Trophoblast cell (in vitro differentiated cells and primary cell): ENCODE data around the gene ZNF264.
A peak's percentile ranks its signal among the peaks of the same experiment; 100 is the strongest.

Experiments
- DNase-seq, 2 donors: peaks; one replicate each; pipeline ENCODE4 v3.0.0-alpha.2; 2016
- H2AFZ ChIP-seq: 2 replicates; pipeline ENCODE4 v1.6.1; 2013; ENCODE audit warnings: low read length, moderate library complexity, mild to moderate bottlenecking; ENCODE audit not compliant: insufficient read depth, poor library complexity
- H2AK5ac ChIP-seq: 2 replicates; pipeline ENCODE4 v1.6.1; 2013; ENCODE audit warnings: mild to moderate bottlenecking, low read length
- H2BK120ac ChIP-seq: 2 replicates; pipeline ENCODE4 v1.6.1; 2013; ENCODE audit warnings: low read length, mild to moderate bottlenecking, moderate library complexity; ENCODE audit not compliant: insufficient read depth, poor library complexity
- H2BK12ac ChIP-seq: 2 replicates; pipeline ENCODE4 v1.6.1; 2013; ENCODE audit warnings: mild to moderate bottlenecking, low read length, moderate library complexity
- H2BK5ac ChIP-seq: 2 replicates; pipeline ENCODE4 v1.6.1; 2013; ENCODE audit warnings: low read length, low read depth, moderate library complexity, mild to moderate bottlenecking; ENCODE audit not compliant: poor library complexity
- H3K14ac ChIP-seq: 2 replicates; pipeline ENCODE4 v1.6.1; 2013; ENCODE audit warnings: mild to moderate bottlenecking, low read length
- H3K18ac ChIP-seq: 2 replicates; pipeline ENCODE4 v1.6.1; 2013; ENCODE audit warnings: mild to moderate bottlenecking, low read length
- H3K23ac ChIP-seq: 2 replicates; pipeline ENCODE4 v1.6.1; 2013; ENCODE audit warnings: low read length
- H3K27ac ChIP-seq: 2 replicates; pipeline ENCODE4 v1.5.1; 2013; ENCODE audit warnings: low read depth, mild to moderate bottlenecking, inconsistent platforms, low read length, moderate library complexity
- H3K27me3 ChIP-seq: 2 replicates; pipeline ENCODE4 v1.6.1; 2013; ENCODE audit warnings: inconsistent platforms, mild to moderate bottlenecking, low read length, moderate library complexity; ENCODE audit not compliant: insufficient read depth
- H3K36me3 ChIP-seq, 2 experiments: 1 replicate in 1 of 2; 2 replicates in 1 of 2; pipeline ENCODE4 v1.6.1; 2013; ENCODE audit warnings: low read length in 2 of 2, mild to moderate bottlenecking in 2 of 2, moderate library complexity in 1 of 2; ENCODE audit not compliant: insufficient read depth in 2 of 2, control insufficient read depth in 1 of 2
- H3K4ac ChIP-seq: 2 replicates; pipeline ENCODE4 v1.6.1; 2013; ENCODE audit warnings: low read depth, mild to moderate bottlenecking, low read length, moderate library complexity
- H3K4me1 ChIP-seq, 2 experiments: 1 replicate in 1 of 2; 2 replicates in 1 of 2; pipeline ENCODE4 v1.6.1; 2013; ENCODE audit warnings: low read length in 2 of 2, mild to moderate bottlenecking in 2 of 2, moderate library complexity in 1 of 2; ENCODE audit not compliant: insufficient read depth in 2 of 2, control insufficient read depth in 1 of 2
- H3K4me2 ChIP-seq: 2 replicates; pipeline ENCODE4 v1.6.1; 2013; ENCODE audit warnings: inconsistent platforms, mild to moderate bottlenecking, low read length, moderate library complexity
- H3K4me3 ChIP-seq: 2 replicates; pipeline ENCODE4 v1.5.1; 2013; ENCODE audit warnings: mild to moderate bottlenecking, low read depth, low read length, inconsistent platforms
- H3K79me1 ChIP-seq: one replicate; pipeline ENCODE4 v1.6.1; 2013; ENCODE audit warnings: low read length
- H3K79me2 ChIP-seq: 2 replicates; pipeline ENCODE4 v1.6.1; 2013; ENCODE audit warnings: low read length, mild to moderate bottlenecking; ENCODE audit not compliant: control insufficient read depth, insufficient read depth, poor library complexity
- H3K9ac ChIP-seq: 2 replicates; pipeline ENCODE4 v1.6.1; 2013; ENCODE audit warnings: mild to moderate bottlenecking, low read length
- H3K9me3 ChIP-seq: 2 replicates; pipeline ENCODE4 v1.6.1; 2013; ENCODE audit warnings: low read depth, mild to moderate bottlenecking, control low read depth, inconsistent platforms, low read length; ENCODE audit not compliant: insufficient read depth
- H4K12ac ChIP-seq: 2 replicates; pipeline ENCODE4 v1.6.1; 2013; ENCODE audit warnings: low read depth, mild to moderate bottlenecking, low read length, moderate library complexity
- H4K8ac ChIP-seq: 2 replicates; pipeline ENCODE4 v1.6.1; 2013; ENCODE audit warnings: low read depth, mild to moderate bottlenecking, low read length, moderate library complexity
- H4K91ac ChIP-seq: one replicate; pipeline ENCODE4 v1.6.1; 2013; ENCODE audit warnings: low read depth, mild to moderate bottlenecking, low read length, moderate library complexity
- WGBS: extraction: QIAGEN DNeasy Blood & Tissue Kit; methylation state at CpG from one replicate; pipeline ENCODE4 v1.1.7; 2013; ENCODE audit warnings: missing lambda C conversion rate; ENCODE audit not compliant: insufficient read length, insufficient coverage; ENCODE audit errors: extremely low coverage; 5-methylcytosine and 5-hydroxymethylcytosine counted together

Gene ZNF264

DNA sequence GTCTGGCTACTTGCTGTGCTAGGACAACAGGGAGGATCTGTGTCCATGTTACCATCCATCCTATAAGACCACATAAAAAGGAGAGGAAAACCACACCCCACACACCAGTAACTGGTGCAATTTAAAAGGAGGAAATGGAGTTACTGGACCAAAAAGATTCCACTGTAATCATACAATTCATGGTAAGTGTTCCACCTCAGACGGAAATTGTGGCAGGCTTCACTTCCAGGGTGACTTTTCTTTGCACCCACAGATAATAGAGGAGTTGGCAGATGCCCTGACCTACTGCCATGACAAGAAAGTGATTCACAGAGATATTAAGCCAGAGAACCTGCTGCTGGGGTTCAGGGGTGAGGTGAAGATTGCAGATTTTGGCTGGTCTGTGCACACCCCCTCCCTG lies 41.9 kb downstream of the ZNF264 start:
- Histone ChIP-seq H3K79me2 (no peaks in the 10 kb centered on the region), H2AFZ (no peak overlapping the region), H3K79me1 (no peaks in the 10 kb centered on the region), H3K4me3 (no peak overlapping the region), H3K4me1 (no peaks in the 10 kb centered on the region), H4K91ac (no peak overlapping the region), H3K4ac (no peak overlapping the region), H3K23ac (no peak overlapping the region), H3K27ac (no peak overlapping the region), H3K36me3 (no peaks in the 10 kb centered on the region), H4K12ac (no peak overlapping the region), H3K4me2 (no peak overlapping the region), H2BK120ac (no peak overlapping the region), H3K14ac (no peak overlapping the region), H4K8ac (no peak overlapping the region), H3K18ac (no peak overlapping the region), H2BK12ac (no peak overlapping the region), H3K9me3 (peaks cover 2% of the 10 kb centered on the region), H2AK5ac (no peak overlapping the region), H3K27me3 (no peaks in the 10 kb centered on the region), H3K9ac (no peak overlapping the region), H2BK5ac (no peak overlapping the region)
- WGBS, result no CpG with 5 or more reads among the region's 1 CpG
- no peak for DNase-seq

DNA sequence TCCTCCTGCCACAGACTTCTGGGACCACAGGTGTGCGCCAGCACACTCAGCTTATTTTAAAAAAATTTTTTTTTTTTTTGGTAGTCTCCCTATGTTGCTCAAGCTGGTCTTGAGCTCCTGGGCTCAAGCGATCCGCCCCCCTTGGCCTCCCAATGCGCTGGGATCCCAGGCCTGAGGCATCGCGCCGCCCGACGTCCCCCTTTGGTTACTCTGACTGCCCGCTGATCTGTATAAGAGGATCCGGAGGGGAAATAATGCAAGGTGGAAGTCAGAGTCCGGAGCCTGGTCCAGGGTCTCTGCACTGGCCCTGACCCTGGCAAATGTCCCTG lies 48.6 kb downstream of the ZNF264 start:
- peak overlapping the region; percentile 67 for H4K91ac ChIP-seq
- WGBS, result no CpG with 5 or more reads among the region's 12 CpGs
- peak overlapping the region; percentile 90 for H3K4me3 ChIP-seq
- peak overlapping the region; percentile 96 for H4K12ac ChIP-seq
- peak overlapping the region; percentile 92 for H4K8ac ChIP-seq
- H3K9me3 ChIP-seq, result peaks cover under 1% of the 10 kb centered on the region
- H2BK120ac ChIP-seq, result peak overlapping the region; percentile 39
- H3K4ac ChIP-seq, result peak overlapping the region; percentile 60
- H2AK5ac ChIP-seq, result peak overlapping the region; percentile 35
- H3K79me1 ChIP-seq, result peaks cover 9% of the 10 kb centered on the region
- peak overlapping the region; percentile 83 for H3K4me2 ChIP-seq
- no peak overlapping the region for H2BK5ac ChIP-seq
- no peaks in the 10 kb centered on the region for H3K27me3 ChIP-seq
- H3K18ac ChIP-seq, result peak overlapping the region; percentile 48
- peaks cover 5 to 11% of the 10 kb centered on the region in 2 experiments for H3K4me1 ChIP-seq
- peak overlapping the region; percentile 75 for H3K9ac ChIP-seq
- peak overlapping the region; percentile 77 for H2AFZ ChIP-seq
- no peak overlapping the region for H3K23ac ChIP-seq
- H2BK12ac ChIP-seq, result no peak overlapping the region
- peaks cover 9% of the 10 kb centered on the region for H3K79me2 ChIP-seq
- peak overlapping the region; percentile 43 for H3K27ac ChIP-seq
- H3K36me3 ChIP-seq, result peaks cover 12% of the 10 kb centered on the region in 2 experiments
- H3K14ac ChIP-seq, result peak overlapping the region; percentile 82
- DNase-seq, result no peak

DNA sequence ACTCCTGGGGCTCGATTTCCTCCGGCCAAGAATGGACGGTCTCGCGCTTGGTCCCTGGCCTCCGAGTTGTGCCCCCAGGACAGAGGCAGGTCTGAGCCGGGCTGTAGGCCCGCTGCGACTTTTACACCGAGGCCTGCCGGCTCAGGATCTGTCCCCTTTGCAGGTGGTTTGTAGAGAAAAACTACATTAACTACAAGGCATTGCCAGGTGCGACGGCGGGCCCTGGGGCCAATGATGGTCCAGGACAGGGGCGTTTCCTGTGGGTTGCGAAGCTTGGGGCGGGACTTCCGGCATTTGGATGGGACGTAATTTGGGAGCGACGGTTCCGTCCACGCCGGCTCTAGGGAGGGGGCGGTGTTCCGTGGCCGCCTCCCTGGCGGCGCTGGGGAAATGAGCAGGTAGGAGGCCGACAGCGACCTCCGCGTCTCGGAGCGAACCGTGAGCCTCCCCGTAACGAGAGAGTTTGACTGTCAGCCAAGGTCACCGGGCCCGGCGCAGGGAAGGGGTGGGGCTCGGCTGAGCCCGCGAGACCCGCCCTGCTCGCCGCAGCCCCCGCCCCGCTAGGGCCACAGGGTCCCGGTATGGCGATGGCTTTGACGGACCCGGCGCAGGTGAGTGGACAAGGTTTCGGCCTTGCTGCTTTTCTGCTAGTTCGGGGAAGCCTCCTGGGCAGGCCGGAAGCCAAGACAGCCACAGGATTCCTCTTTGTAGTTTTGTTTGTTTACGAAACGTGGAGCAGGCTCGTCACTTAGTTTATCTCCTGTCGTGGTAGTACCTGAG lies 49.2 kb downstream of the ZNF264 start, which contains the start of gene ZNF805:
Gene ZNF805, plus strand, starts transcription at position 322 of the 780 bp plus-strand sequence. Its CDS starts 260 bp downstream, at position 582.
- peak within 1 kb of the TSS; percentile 88 for H4K91ac ChIP-seq
- H2AFZ ChIP-seq, result peak within 1 kb of the TSS; percentile 88
- H3K4ac ChIP-seq, result peak within 1 kb of the TSS; percentile 66
- H3K27ac ChIP-seq, result peak within 1 kb of the TSS; percentile 69
- peak; percentile 89 to 94 for DNase-seq
- H3K4me1 ChIP-seq, result peaks cover 5 to 11% of the 10 kb centered on the region in 2 experiments
- peak within 1 kb of the TSS; percentile 34 for H2BK5ac ChIP-seq
- no peak within 1 kb of the TSS for H2BK12ac ChIP-seq
- no CpG with 5 or more reads among the region's 61 CpGs for WGBS
- H3K79me2 ChIP-seq, result peaks cover 9% of the 10 kb centered on the region
- H3K23ac ChIP-seq, result no peak within 1 kb of the TSS
- H3K4me3 ChIP-seq, result peak within 1 kb of the TSS; percentile 90
- H3K9me3 ChIP-seq, result no peaks in the 10 kb centered on the region
- H4K12ac ChIP-seq, result peak within 1 kb of the TSS; percentile 96
- peak within 1 kb of the TSS; percentile 92 for H4K8ac ChIP-seq
- H3K36me3 ChIP-seq, result peaks cover 15 to 16% of the 10 kb centered on the region in 2 experiments
- H3K4me2 ChIP-seq, result peak within 1 kb of the TSS; percentile 83
- H3K9ac ChIP-seq, result peak within 1 kb of the TSS; percentile 75
- peak within 1 kb of the TSS; percentile 82 for H3K14ac ChIP-seq
- peak within 1 kb of the TSS; percentile 67 for H2BK120ac ChIP-seq
- H2AK5ac ChIP-seq, result peak within 1 kb of the TSS; percentile 44
- H3K18ac ChIP-seq, result peak within 1 kb of the TSS; percentile 61
- no peaks in the 10 kb centered on the region for H3K27me3 ChIP-seq
- peaks cover 9% of the 10 kb centered on the region for H3K79me1 ChIP-seq

DNA sequence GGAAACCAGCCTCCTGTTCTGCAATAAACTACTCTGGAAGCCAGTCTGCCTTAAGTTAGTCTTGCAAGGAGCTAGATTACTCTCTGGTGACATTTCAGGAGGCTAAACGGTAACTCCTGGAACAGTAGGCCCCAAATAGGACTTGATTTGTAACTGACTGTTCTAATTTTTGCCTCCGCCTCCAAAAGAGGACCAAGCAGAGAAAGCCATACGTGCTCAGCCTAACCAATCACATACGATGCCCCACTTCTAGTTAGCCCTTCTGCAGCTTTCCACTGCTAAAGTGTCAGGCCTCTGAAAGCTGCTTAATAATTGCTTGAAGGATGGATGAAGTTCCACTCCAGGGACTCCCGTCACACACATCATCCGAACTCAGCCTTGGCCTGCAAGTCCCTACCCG lies 49.9 kb downstream of the ZNF264 start:
- Histone ChIP-seq H3K18ac (peak overlapping the region; percentile 34), H4K8ac (peak overlapping the region; percentile 56), H2BK5ac (no peak overlapping the region), H3K23ac (no peak overlapping the region), H3K27me3 (no peaks in the 10 kb centered on the region), H2AK5ac (peak overlapping the region; percentile 44), H3K4me1 (peaks cover 5 to 11% of the 10 kb centered on the region in 2 experiments), H3K4me2 (peak overlapping the region; percentile 79), H4K12ac (no peak overlapping the region), H3K79me2 (peaks cover 9% of the 10 kb centered on the region), H3K9me3 (no peaks in the 10 kb centered on the region), H4K91ac (peak overlapping the region; percentile 22), H3K79me1 (peaks cover 9% of the 10 kb centered on the region), H3K36me3 (peaks cover 17 to 21% of the 10 kb centered on the region in 2 experiments), H2BK12ac (no peak overlapping the region), H2AFZ (peak overlapping the region; percentile 18), H2BK120ac (peak overlapping the region; percentile 17), H3K14ac (peak overlapping the region; percentile 33), H3K4ac (peak overlapping the region; percentile 61), H3K27ac (no peak overlapping the region), H3K9ac (peak overlapping the region; percentile 65), H3K4me3 (peak overlapping the region; percentile 90)
- WGBS, result no CpG with 5 or more reads among the region's 7 CpGs
- DNase-seq, result no peak
